GM23338 (cell line): Measurements from ENCODE around the gene DMD. TPM values are rescaled to one million over a fixed set of nuclear protein-coding genes. Genes with fewer than 3 reads are reported as not detected.

Source experiments
- ATAC-seq: fragments of 200-7000 bp; cut with Tn5 transposase; 3 replicates; pipeline ENCODE4 v1.9.1; 2020
- DNase-seq: peaks from one replicate; pipeline ENCODE4 v3.0.0-alpha.2; 2015; ENCODE audit warnings: low spot score
- H2AFZ ChIP-seq: fragments of 200-600 bp; sonication (generic); 2 replicates; pipeline ENCODE4 v1.8.0; 2016; ENCODE audit warnings: antibody characterized with exemption, mild to moderate bottlenecking, moderate library complexity
- H3F3A ChIP-seq: fragments of 200-600 bp; sonication (generic); replicated peaks from 2 replicates; pipeline ENCODE4 v1.8.0; 2017; ENCODE audit warnings: antibody characterized with exemption, mixed run types, low read depth
- H3K27ac ChIP-seq: fragments of 200-600 bp; sonication (generic); 2 replicates; pipeline ENCODE4 v1.6.1; 2016; ENCODE audit warnings: low read depth
- H3K27me3 ChIP-seq: fragments of 200-600 bp; sonication (generic); 2 replicates; pipeline ENCODE4 v1.8.0; 2016; ENCODE audit warnings: mild to moderate bottlenecking, mixed run types, moderate library complexity; ENCODE audit not compliant: insufficient read depth
- H3K36me3 ChIP-seq: fragments of 200-600 bp; sonication (generic); 2 replicates; pipeline ENCODE4 v1.8.0; 2016; ENCODE audit warnings: mild to moderate bottlenecking; ENCODE audit not compliant: insufficient read depth
- H3K4me1 ChIP-seq: fragments of 200-600 bp; sonication (generic); 2 replicates; pipeline ENCODE4 v1.8.0; 2016; ENCODE audit warnings: mild to moderate bottlenecking, moderate library complexity; ENCODE audit not compliant: insufficient read depth
- H3K4me2 ChIP-seq: fragments of 200-600 bp; sonication (generic); 2 replicates; pipeline ENCODE4 v1.7.1; 2017; ENCODE audit warnings: mixed run types
- H3K4me3 ChIP-seq: fragments of 200-600 bp; sonication (generic); 2 replicates; pipeline ENCODE4 v1.6.1; 2016; ENCODE audit warnings: mixed run types
- H3K79me2 ChIP-seq: fragments of 200-600 bp; sonication (generic); replicated peaks from 2 replicates; pipeline ENCODE4 v1.8.0; 2017; ENCODE audit warnings: mild to moderate bottlenecking; ENCODE audit not compliant: insufficient read depth
- H3K9me2 ChIP-seq: fragments of 200-600 bp; sonication (generic); 2 replicates; pipeline ENCODE4 v1.8.0; 2017; ENCODE audit not compliant: insufficient read depth
- H4K20me1 ChIP-seq: fragments of 200-600 bp; sonication (generic); replicated peaks from 2 replicates; pipeline ENCODE4 v1.8.0; 2017; ENCODE audit warnings: mild to moderate bottlenecking; ENCODE audit not compliant: insufficient read depth
- H3K27ac Mint-ChIP-seq: 2 replicates; pipeline ENCODE4 v1.8.0; 2020; ENCODE audit warnings: inconsistent platforms, mild to moderate bottlenecking, moderate library complexity, mixed read lengths
- H3K27me3 Mint-ChIP-seq: 3 replicates; pipeline ENCODE4 v1.8.0; 2022; ENCODE audit warnings: low read depth, mild to moderate bottlenecking, moderate library complexity, mixed read lengths, inconsistent platforms; ENCODE audit not compliant: insufficient read depth, poor library complexity
- H3K36me3 Mint-ChIP-seq: 3 replicates; pipeline ENCODE4 v1.8.0; 2021; ENCODE audit warnings: low read depth, mild to moderate bottlenecking, inconsistent platforms, moderate library complexity, mixed read lengths
- H3K4me1 Mint-ChIP-seq: 3 replicates; pipeline ENCODE4 v1.8.0; 2020; ENCODE audit warnings: mild to moderate bottlenecking, inconsistent platforms, mixed read lengths
- H3K4me3 Mint-ChIP-seq: 3 replicates; pipeline ENCODE4 v1.8.0; 2021; ENCODE audit warnings: moderate library complexity, mild to moderate bottlenecking, inconsistent platforms, mixed read lengths
- H3K9me3 Mint-ChIP-seq: 3 replicates; pipeline ENCODE4 v1.8.0; 2020; ENCODE audit warnings: moderate library complexity, mild to moderate bottlenecking, inconsistent platforms, mixed read lengths
- CREB1 ChIP-seq: fragments of 250-450 bp; sonication (Bioruptor Pico); IDR thresholded peaks from 2 replicates; pipeline ENCODE4 v1.5.0; 2020; ENCODE audit warnings: low read depth, mild to moderate bottlenecking, moderate library complexity
- ETS1 ChIP-seq: IDR thresholded peaks from 2 replicates; pipeline ENCODE4 v1.6.1; 2016; ENCODE audit warnings: antibody characterized with exemption
- EZH2 ChIP-seq: fragments of 200-600 bp; sonication (generic); IDR thresholded peaks from one replicate; pipeline ENCODE4 v1.8.0; 2017; ENCODE audit warnings: antibody characterized with exemption, mild to moderate bottlenecking, low read depth; ENCODE audit not compliant: unreplicated experiment
- EZH2phosphoT487 ChIP-seq: fragments of 200-600 bp; sonication (generic); IDR thresholded peaks from one replicate; pipeline ENCODE4 v1.8.1; 2018; ENCODE audit warnings: antibody characterized with exemption; ENCODE audit not compliant: unreplicated experiment
- JUNB ChIP-seq: IDR thresholded peaks from one replicate; pipeline ENCODE4 v1.6.1; 2016; ENCODE audit warnings: antibody characterized with exemption; ENCODE audit not compliant: unreplicated experiment
- NANOG ChIP-seq: IDR thresholded peaks from 2 replicates; pipeline ENCODE4 v1.6.1; 2016; ENCODE audit warnings: antibody characterized with exemption, borderline replicate concordance
- POLR2AphosphoS5 ChIP-seq: IDR thresholded peaks from 2 replicates; pipeline ENCODE4 v1.6.1; 2016; ENCODE audit warnings: antibody characterized with exemption, low read depth
- STAT1 ChIP-seq: IDR thresholded peaks from one replicate; pipeline ENCODE4 v1.6.1; 2016; ENCODE audit warnings: antibody characterized with exemption; ENCODE audit not compliant: unreplicated experiment
- ZNF114 ChIP-seq: fragments of 250-450 bp; sonication (Bioruptor Pico); IDR thresholded peaks from 2 replicates; pipeline ENCODE4 v1.5.0; 2020; ENCODE audit warnings: mild to moderate bottlenecking, moderate library complexity
- ZNF331 ChIP-seq: fragments of 250-450 bp; sonication (Bioruptor Pico); IDR thresholded peaks from 2 replicates; pipeline ENCODE4 v1.5.0; 2020; ENCODE audit warnings: low read depth, mild to moderate bottlenecking, moderate library complexity
- polyA plus RNA-seq: library from polyadenylated mRNA; unstranded; fragments of >200 nt; fragmentation: Nextera tagmentation; extraction: Ambion mirVana; gene quantifications from 2 replicates; pipeline ENCODE4 v1.2.1, GENCODE V29; 2016
- total RNA-seq: library from RNA; depleted of rRNA; stranded (reverse); fragments of >200 nt; shearing (Covaris generic); gene quantifications from 2 replicates; pipeline ENCODE4 v1.2.3, GENCODE V29; 2014
- TF ChIP-seq, protein P1 (sequence below): IDR thresholded peaks from one replicate; pipeline ENCODE4 v1.6.1; 2018; ENCODE audit warnings: antibody characterized with exemption; ENCODE audit not compliant: unreplicated experiment
- TF ChIP-seq, protein P2 (sequence below), 2 experiments: fragments of 200-600 bp in 1 of 2; sonication (generic) in 1 of 2; conservative IDR thresholded peaks; 2 replicates each; pipeline versions ENCODE4 v1.5.1 to v1.6.1; 2016 to 2017; ENCODE audit warnings: antibody characterized with exemption in 2 of 2, low read depth in 2 of 2, mild to moderate bottlenecking in 2 of 2, moderate library complexity in 1 of 2
- TF ChIP-seq, protein P3 (sequence below): fragments of 250-450 bp; sonication (Bioruptor Pico); IDR thresholded peaks from 2 replicates; pipeline ENCODE4 v1.5.0; 2020; ENCODE audit warnings: mild to moderate bottlenecking, moderate library complexity

The DMD gene
- total and polyA plus RNA-seq, 2 experiments from 2014 or later: 4.5 to 7.6 TPM

DNA sequence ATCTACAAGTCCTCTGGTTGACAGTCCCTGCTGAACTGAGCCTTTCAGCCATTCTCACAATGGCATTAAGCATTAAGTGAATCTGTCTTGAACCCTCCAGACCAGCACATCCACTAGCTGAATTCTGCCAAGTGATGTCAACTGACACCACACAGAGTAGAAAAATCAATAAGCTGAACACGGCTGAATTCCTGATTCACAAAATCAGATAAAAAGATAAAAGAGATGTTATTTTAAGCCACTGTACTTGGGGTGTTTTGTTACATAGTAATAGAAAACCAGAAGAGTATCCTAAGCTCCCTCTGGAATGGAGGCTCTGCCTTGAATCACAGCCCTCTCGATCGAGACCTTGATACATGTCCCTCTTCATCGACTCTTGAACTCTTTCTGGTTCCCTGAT, 336.5 kb downstream of the DMD start:
- Histone ChIP-seq H2AFZ (no peak overlapping the region), H3K27me3 (no peaks in the 10 kb centered on the region), H3K4me3 (no peak overlapping the region), H3K4me1 (no peaks in the 10 kb centered on the region), H3K9me2 (no peaks in the 10 kb centered on the region), H4K20me1 (no peaks in the 10 kb centered on the region), H3K4me2 (no peak overlapping the region), H3K79me2 (no peaks in the 10 kb centered on the region), H3F3A (no peaks in the 10 kb centered on the region), H3K36me3 (no peaks in the 10 kb centered on the region), H3K27ac (no peak overlapping the region)
- Mint-ChIP-seq H3K27me3 (no peaks in the 10 kb centered on the region), H3K4me3 (no peak overlapping the region), H3K4me1 (peaks cover 9% of the 10 kb centered on the region; the same call in 2 of the 3 replicates), H3K9me3 (no peaks in the 10 kb centered on the region), H3K27ac (no peak overlapping the region), H3K36me3 (no peaks in the 10 kb centered on the region)
- TF ChIP-seq ZNF114 (CRISPR knock-in tag) (no peak), ZNF331 (CRISPR knock-in tag) (no peak), EZH2phosphoT487 (no peak), POLR2AphosphoS5 (no peak), EZH2 (no peak), JUNB (no peak), ETS1 (no peak), NANOG (no peak), CREB1 (CRISPR knock-in tag) (no peak), STAT1 (no peak)
- TF ChIP-seq, protein P1, sequence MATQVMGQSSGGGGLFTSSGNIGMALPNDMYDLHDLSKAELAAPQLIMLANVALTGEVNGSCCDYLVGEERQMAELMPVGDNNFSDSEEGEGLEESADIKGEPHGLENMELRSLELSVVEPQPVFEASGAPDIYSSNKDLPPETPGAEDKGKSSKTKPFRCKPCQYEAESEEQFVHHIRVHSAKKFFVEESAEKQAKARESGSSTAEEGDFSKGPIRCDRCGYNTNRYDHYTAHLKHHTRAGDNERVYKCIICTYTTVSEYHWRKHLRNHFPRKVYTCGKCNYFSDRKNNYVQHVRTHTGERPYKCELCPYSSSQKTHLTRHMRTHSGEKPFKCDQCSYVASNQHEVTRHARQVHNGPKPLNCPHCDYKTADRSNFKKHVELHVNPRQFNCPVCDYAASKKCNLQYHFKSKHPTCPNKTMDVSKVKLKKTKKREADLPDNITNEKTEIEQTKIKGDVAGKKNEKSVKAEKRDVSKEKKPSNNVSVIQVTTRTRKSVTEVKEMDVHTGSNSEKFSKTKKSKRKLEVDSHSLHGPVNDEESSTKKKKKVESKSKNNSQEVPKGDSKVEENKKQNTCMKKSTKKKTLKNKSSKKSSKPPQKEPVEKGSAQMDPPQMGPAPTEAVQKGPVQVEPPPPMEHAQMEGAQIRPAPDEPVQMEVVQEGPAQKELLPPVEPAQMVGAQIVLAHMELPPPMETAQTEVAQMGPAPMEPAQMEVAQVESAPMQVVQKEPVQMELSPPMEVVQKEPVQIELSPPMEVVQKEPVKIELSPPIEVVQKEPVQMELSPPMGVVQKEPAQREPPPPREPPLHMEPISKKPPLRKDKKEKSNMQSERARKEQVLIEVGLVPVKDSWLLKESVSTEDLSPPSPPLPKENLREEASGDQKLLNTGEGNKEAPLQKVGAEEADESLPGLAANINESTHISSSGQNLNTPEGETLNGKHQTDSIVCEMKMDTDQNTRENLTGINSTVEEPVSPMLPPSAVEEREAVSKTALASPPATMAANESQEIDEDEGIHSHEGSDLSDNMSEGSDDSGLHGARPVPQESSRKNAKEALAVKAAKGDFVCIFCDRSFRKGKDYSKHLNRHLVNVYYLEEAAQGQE: no peak
- TF ChIP-seq, protein P2, sequence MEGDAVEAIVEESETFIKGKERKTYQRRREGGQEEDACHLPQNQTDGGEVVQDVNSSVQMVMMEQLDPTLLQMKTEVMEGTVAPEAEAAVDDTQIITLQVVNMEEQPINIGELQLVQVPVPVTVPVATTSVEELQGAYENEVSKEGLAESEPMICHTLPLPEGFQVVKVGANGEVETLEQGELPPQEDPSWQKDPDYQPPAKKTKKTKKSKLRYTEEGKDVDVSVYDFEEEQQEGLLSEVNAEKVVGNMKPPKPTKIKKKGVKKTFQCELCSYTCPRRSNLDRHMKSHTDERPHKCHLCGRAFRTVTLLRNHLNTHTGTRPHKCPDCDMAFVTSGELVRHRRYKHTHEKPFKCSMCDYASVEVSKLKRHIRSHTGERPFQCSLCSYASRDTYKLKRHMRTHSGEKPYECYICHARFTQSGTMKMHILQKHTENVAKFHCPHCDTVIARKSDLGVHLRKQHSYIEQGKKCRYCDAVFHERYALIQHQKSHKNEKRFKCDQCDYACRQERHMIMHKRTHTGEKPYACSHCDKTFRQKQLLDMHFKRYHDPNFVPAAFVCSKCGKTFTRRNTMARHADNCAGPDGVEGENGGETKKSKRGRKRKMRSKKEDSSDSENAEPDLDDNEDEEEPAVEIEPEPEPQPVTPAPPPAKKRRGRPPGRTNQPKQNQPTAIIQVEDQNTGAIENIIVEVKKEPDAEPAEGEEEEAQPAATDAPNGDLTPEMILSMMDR (conservative IDR thresholded peaks at IDR 0.05; ENCODE audit: low read depth in 2 of 2): no peak
- TF ChIP-seq, protein P3, sequence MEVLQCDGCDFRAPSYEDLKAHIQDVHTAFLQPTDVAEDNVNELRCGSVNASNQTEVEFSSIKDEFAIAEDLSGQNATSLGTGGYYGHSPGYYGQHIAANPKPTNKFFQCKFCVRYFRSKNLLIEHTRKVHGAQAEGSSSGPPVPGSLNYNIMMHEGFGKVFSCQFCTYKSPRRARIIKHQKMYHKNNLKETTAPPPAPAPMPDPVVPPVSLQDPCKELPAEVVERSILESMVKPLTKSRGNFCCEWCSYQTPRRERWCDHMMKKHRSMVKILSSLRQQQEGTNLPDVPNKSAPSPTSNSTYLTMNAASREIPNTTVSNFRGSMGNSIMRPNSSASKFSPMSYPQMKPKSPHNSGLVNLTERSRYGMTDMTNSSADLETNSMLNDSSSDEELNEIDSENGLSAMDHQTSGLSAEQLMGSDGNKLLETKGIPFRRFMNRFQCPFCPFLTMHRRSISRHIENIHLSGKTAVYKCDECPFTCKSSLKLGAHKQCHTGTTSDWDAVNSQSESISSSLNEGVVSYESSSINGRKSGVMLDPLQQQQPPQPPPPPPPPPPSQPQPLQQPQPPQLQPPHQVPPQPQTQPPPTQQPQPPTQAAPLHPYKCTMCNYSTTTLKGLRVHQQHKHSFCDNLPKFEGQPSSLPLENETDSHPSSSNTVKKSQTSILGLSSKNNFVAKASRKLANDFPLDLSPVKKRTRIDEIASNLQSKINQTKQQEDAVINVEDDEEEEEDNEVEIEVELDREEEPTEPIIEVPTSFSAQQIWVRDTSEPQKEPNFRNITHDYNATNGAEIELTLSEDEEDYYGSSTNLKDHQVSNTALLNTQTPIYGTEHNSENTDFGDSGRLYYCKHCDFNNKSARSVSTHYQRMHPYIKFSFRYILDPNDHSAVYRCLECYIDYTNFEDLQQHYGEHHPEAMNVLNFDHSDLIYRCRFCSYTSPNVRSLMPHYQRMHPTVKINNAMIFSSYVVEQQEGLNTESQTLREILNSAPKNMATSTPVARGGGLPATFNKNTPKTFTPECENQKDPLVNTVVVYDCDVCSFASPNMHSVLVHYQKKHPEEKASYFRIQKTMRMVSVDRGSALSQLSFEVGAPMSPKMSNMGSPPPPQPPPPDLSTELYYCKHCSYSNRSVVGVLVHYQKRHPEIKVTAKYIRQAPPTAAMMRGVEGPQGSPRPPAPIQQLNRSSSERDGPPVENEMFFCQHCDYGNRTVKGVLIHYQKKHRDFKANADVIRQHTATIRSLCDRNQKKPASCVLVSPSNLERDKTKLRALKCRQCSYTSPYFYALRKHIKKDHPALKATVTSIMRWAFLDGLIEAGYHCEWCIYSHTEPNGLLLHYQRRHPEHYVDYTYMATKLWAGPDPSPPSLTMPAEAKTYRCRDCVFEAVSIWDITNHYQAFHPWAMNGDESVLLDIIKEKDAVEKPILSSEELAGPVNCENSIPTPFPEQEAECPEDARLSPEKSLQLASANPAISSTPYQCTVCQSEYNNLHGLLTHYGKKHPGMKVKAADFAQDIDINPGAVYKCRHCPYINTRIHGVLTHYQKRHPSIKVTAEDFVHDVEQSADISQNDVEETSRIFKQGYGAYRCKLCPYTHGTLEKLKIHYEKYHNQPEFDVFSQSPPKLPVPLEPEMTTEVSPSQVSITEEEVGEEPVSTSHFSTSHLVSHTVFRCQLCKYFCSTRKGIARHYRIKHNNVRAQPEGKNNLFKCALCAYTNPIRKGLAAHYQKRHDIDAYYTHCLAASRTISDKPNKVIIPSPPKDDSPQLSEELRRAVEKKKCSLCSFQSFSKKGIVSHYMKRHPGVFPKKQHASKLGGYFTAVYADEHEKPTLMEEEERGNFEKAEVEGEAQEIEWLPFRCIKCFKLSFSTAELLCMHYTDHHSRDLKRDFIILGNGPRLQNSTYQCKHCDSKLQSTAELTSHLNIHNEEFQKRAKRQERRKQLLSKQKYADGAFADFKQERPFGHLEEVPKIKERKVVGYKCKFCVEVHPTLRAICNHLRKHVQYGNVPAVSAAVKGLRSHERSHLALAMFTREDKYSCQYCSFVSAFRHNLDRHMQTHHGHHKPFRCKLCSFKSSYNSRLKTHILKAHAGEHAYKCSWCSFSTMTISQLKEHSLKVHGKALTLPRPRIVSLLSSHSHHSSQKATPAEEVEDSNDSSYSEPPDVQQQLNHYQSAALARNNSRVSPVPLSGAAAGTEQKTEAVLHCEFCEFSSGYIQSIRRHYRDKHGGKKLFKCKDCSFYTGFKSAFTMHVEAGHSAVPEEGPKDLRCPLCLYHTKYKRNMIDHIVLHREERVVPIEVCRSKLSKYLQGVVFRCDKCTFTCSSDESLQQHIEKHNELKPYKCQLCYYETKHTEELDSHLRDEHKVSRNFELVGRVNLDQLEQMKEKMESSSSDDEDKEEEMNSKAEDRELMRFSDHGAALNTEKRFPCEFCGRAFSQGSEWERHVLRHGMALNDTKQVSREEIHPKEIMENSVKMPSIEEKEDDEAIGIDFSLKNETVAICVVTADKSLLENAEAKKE (CRISPR knock-in tag): no peak
- ATAC-seq (no peak), DNase-seq (no peak)
